Stimulated activated naive CD8-positive, alpha-beta T cell treated with anti-CD3 and anti-CD28 coated beads, Interleukin-15, Interleukin-2, amounts not matched to agents 100 U/mL and 50 U/mL, for 24 hours (primary cell): Measurements from ENCODE around the gene HS3ST5.
A peak's percentile ranks its signal among the peaks of the same experiment; 100 is the strongest.
"Not testable (repeated sequence)": the region's sequence is repeated elsewhere in the genome, so short reads cannot be mapped to it uniquely, and the experiment has no call there.

Experiments used
- ATAC-seq: fragments of 150-1000 bp; cut with Tn5 transposase; one replicate; pipeline ENCODE4 v1.10.0; 2021
- DNase-seq: peaks from one replicate; pipeline ENCODE4 v3.0.0; 2021

Gene HS3ST5

GRCh38 chr6:114151064-114151690 lies 191.6 kb downstream of the HS3ST5 start:
- DNase-seq: no peak
- no peak for ATAC-seq

DNA sequence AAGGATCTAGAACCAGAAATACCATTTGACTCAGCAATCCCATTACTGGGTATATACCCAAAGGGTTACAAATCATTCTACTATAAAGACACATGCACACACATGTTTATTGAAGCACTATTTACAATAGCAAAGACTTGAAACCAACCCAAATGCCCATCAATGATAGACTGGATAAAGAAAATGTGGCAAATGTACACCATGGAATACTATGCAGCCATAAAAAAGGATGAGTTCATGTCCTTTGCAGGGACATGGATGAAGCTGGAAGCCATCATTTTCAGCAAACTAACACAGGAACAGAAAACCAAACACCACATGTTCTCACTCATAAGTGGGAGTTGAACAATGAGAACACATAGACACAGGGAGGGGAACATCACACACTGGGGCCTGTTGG lies 193.6 kb downstream of the HS3ST5 start:
- ATAC-seq, DNase-seq: not testable (repeated sequence)

DNA sequence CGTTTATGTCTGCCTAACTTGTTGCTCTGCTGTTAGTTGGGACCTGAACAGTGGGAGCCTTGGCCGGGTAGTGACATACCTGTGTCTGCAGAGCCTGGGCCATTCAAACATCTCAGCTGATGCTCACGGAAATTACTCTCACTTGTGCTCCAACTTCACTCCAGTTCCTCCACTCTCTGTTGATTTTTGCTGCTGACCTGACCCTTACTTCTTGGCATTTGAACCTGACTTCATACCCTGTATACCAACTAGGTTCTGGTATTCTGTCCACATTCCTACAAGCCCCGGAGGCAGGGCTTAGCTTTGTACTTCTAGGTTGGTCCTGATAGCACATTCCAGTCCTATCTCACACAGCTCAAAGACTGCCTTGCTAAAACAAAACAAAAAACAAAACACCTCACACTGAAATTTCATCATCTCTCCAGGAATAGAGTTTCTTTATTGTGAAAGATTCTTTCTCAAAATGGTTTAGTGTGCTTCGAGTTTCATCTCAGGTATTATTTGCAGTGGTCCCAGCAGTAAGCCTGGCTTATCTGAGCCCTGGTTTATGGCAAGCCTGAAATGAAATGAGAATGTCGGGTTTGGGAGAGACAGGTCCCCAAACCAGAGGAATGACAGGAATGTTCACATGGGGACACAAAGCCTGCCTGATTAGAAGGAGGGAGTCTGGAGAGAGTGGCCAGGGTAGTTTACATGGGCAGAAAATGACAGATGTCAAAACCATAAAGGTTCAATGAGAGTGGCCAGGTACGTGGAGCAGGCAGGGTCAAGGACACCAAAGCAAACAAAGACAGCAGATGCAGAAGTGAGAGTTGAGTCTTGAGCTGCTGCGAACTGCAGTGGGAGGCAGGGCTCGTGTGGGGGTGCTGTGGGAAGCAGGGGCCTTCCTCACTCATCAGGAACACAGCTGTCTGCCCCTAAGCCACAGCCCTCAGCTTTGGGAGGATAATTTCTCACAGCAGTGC lies 197.7 kb downstream of the HS3ST5 start:
- no peak for ATAC-seq
- no peak for DNase-seq

DNA sequence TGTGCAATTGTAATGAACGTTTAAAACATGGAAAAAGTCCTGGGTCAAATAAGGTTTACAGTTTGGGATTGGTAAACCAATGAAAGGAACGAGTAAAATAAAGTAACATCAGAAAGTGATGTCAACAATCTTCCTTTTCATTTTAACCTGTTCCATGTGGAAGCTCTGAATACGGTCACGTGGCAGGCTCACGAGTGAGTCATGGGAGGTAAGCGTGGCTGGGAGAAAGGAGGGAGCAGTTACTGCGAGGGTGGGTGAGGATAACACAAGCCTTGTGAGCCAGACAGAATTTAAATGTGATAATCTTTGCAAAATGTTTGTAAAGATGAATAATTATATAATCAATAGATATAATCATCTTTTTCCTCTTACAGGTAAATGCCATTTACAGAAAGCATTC lies 200.6 kb downstream of the HS3ST5 start:
- ATAC-seq (no peak), DNase-seq (no peak)

- DNase-seq: no peak
- no peak for ATAC-seq
Measured at GRCh38 chr6:114140416-114140815, 202.4 kb downstream of the HS3ST5 start.

GRCh38 chr6:114138577-114139248 lies 204.1 kb downstream of the HS3ST5 start:
- DNase-seq (no peak), ATAC-seq (no peak)

GRCh38 chr6:114135363-114135971 lies 207.4 kb downstream of the HS3ST5 start:
- DNase-seq: no peak
- ATAC-seq: no peak

GRCh38 chr6:114133816-114134215 lies 209.0 kb downstream of the HS3ST5 start:
- DNase-seq (no peak), ATAC-seq (no peak)

DNA sequence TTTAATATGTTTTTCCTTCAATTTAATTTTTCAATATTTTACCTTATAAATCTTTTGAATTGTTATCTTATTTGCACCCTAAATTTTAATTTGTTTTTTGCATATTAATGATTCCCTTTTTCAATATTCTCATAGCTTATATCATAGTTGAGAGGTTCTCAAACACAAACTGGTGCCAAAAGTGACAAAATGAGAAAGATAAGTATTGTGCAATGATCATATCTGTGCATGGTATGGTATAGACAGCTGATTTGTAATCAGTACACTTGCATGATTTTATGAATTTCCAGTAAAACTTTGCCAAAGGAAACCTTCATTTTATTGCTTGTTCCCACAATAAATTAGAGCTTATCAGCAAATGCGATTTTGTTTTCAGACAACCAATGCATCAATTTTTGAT lies 210.9 kb downstream of the HS3ST5 start:
- ATAC-seq (no peak), DNase-seq (no peak)

- no peak for ATAC-seq
- DNase-seq: no peak
Measured at GRCh38 chr6:114125576-114125975, 217.2 kb downstream of the HS3ST5 start.

DNA sequence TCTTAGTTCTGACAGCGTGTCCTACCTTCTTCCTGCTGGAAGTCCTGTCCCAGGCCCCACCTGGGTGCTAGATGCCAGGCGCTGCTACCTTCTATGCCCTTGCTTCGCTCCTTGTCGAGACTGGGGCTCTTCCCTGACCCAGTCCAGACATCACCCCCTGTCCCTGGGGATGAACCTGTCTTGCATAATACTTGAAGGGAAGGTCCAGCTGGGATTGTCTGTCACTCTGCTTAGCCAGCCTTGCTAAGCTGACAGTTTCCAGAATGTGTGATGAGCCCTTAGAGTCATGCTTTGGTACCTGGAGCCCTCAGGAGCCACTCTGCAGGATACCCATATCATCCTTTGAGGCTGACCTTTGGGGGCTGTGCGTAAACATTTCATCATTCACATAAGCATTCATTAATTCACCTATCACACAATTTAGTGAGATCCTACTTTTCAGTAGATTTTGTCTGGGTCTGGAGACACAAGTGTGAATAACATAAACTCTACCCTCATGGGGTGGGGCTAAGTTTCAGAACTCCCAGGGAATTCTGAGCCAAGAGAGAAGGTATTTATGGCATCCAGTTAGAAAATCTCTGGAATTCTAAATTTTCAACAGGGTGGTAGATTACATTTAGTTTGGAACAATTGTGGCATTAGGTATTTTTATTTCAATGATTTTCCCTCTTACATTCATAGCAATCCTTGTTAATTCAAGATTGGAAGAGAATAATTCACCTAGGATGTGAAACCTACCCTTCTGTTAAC lies 220.7 kb downstream of the HS3ST5 start:
- DNase-seq (no peak), ATAC-seq (no peak)

- ATAC-seq (no peak), DNase-seq (no peak)
Measured at GRCh38 chr6:114119056-114119455, 223.8 kb downstream of the HS3ST5 start.

- ATAC-seq: no peak
- no peak for DNase-seq
Measured at GRCh38 chr6:114115652-114116051, 227.2 kb downstream of the HS3ST5 start.

GRCh38 chr6:114108119-114109002 lies 234.5 kb downstream of the HS3ST5 start:
- no peak for ATAC-seq

GRCh38 chr6:114106020-114106419 lies 236.8 kb downstream of the HS3ST5 start:
- ATAC-seq (no peak), DNase-seq (no peak)

More at GRCh38 chr6:114108119-114109002, 234.5 kb downstream of the HS3ST5 start:
- DNase-seq: peak; percentile 57

DNA sequence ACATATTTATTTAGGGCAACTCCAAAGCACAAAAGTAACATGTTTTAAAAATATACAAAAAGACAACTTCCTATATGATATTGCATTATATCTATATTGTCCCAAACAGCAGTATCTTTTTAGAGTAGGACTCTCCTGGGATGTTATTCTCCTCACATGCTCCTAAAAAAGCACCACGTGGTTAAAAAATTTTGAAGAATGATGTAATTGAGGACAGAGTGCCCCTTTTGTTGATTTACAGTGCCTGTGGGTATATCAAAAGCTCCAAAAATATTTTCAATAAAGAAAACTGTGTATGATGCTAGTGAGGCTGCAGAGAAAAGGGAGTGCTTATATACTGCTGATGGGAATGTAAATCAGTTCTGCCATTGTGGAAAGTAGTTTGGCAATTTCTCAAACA lies 241.6 kb downstream of the HS3ST5 start:
- DNase-seq (no peak), ATAC-seq (no peak)

DNA sequence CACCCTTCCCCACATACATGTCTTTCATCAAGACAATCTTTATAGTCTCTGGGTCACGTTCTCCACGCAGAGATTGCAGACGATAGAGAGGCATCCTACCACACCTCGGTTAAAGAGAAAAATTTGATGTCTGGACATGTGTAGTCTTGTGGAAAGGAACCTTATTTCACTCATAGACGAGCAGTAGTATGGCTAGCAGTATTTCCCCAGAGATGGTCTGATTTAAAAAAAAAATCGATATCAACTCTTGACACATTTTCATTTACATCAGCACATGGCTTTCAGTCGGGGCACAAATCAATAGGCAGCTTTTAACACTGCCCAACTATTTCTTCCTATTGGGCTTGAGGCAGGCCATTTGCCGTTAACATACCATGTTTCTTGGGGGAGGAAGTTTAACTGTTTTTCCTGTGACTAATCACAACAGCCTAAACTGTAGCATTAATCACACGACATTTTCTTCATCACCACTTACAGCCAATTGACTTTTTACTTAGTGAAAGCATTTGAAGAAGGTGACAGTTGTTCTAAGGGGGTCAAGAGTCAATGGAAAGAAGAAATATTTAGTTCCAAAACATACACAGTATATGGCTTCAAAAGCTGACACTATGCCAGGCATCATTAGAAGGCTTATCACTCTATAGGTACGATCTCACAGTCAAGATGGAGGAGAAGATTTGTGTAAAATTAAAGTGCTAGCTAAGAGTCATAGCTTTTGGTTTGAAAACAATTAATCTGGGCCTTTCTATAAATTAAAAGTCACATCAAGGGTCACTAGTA lies 242.4 kb downstream of the HS3ST5 start:
- DNase-seq (no peak), ATAC-seq (no peak)

- ATAC-seq: no peak
- peak; percentile 10 for DNase-seq
Measured at GRCh38 chr6:114096561-114097172, 246.2 kb downstream of the HS3ST5 start.

DNA sequence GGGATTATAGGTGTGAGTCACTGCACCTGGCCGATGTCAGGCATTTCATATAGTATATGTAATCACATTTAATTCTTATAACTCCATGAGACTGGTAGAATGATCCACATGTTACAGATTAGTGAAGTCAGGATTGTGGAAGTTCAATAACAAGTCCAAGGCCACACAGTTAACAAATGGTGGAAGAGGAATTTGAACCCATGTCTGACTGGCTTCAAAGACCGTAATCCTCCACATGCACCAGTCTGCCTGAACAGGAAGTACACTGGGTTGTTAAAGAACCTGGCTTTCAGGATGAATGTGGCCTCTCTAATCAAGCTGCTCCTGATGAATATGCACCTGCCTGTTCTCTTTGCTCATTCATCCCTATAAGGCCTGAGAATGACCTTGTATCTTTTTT lies 249.9 kb downstream of the HS3ST5 start:
- no peak for ATAC-seq

More for the DNA sequence above, 249.9 kb downstream of the HS3ST5 start:
- no peak for DNase-seq
